NCI-H524 (cell line): ENCODE data around the gene CITED4.
"Not testable (repeated sequence)": the region's sequence is repeated elsewhere in the genome, so short reads cannot be mapped to it uniquely, and the experiment has no call there.

Experiments
- DNase-seq, 2 experiments: peaks; one replicate each; lab custom pipeline; 2025; lab: John Stamatoyannopoulos, UW

CITED4 gene, protein sequence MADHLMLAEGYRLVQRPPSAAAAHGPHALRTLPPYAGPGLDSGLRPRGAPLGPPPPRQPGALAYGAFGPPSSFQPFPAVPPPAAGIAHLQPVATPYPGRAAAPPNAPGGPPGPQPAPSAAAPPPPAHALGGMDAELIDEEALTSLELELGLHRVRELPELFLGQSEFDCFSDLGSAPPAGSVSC

DNA sequence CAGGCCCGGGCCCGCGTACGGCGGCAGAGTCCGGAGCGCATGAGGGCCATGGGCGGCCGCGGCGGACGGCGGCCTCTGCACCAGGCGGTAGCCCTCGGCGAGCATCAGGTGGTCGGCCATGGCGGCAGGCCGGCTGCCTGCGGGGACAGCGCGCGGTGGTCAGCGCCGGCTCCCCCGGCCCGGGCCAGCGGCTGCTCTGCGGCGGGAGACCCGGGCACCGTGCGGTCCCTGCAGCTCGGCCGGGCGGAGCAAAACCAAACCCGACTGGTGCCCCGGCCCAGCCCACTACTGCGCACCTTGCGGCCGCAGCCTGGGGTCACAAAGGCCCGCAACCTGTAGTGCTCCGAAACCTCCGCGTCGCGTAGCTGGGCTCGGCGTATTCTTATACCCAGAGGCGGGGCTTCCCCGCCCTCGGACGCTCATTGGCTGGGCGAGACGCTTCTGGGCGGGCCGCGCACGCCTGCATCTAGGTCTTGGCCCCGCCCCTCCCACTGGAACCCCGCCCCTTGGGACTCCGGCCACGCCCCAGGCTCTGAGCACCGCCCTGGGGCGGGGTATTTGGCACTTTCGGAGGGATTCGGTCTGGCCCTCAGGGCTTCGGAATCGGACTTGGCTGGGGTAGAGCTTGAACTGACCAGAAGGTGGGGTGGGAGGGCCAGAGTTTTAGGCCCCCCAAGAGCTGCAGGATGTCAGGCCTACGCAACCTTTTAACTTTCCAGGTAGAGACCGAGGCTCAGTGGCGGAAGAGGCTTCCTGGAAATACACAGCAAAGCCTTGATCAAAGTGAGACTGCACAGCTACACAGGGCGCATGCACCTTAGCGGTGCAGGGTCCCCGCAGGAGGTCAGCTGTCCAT is at the start of gene CITED4:
Gene CITED4, minus strand, starts transcription at position 356 of the 856 bp plus-strand sequence. Its CDS starts 236 bp downstream, at position 120.
- peak; percentile 72 to 92 for DNase-seq

DNA sequence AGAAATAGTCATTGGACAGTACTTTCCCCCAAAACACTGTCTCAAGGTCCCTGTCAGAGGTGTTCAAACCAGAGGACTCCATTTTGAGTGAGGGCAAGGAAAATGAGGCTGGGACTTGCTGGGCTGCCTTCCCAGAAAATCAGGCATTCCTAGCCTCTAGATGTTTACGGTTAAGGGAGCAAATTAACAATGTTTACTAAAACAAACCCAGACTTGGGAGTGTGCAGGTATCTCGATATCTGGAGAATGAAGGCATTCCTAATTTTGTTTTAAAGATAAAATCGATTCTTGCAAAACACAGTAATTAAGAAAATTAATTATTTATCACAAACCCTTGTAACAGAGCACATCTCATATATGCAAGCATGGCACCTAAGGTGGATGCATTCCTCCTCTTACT is 48.9 kb upstream of the CITED4 start:
- DNase-seq: no peak

DNA sequence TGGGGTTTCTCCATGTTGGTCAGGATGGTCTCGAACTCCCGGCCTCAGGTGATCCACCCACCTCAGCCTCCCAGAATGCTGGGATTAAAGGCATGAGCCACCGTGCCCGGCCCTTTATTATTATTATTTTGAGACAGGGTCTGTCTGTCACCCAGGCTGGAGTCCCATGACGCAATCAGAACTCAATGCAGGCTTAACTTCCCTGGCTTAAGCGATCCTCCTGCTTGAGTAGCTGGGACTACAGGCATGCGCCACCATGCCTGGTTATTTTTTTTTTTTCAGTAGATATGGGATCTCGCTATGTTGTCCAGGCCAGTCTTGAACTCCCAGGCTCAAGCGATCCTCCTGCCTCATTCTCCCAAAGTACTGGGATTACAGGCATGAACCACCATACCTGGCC is 47.1 kb upstream of the CITED4 start:
- no peak for DNase-seq

DNA sequence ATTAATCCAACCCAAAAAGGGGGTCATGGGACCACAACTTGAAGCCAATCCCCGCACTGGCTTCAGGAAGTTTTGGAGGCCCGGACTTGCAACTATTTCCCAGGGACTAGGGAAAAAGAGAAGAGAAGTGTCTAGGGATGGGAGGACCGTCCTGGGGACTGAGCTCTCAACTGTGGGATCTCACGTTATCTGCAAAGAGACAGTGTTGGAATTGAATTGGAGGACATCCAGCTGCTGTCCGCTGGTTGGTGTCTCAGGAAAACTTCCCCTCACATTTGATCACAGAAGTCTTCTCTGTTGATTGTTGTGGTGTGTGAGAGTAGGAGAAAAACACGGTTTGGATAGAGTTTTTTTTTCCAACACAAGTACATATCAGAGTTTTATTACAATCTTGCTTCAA is 46.2 kb upstream of the CITED4 start:
- DNase-seq: no peak

DNA sequence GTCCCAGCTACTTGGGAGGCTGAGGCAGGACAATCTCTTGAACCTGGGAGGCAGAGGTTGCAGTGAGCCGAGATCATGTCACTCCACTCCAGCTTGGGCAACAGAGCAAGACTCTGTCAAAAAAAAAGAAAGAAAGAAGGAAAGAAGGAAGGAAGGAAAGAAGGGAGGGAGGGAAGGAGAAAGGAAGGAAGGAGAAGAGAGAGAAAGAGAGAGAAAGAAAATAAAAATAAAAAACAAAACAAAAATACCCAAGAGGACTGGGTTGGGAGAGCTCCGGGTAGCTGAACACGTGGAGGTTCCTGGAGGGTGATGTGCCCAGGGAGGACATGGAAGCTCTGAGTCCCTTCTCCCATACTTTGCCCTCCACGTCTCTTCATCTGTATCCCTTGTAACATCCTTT is 45.7 kb upstream of the CITED4 start:
- DNase-seq: no peak

DNA sequence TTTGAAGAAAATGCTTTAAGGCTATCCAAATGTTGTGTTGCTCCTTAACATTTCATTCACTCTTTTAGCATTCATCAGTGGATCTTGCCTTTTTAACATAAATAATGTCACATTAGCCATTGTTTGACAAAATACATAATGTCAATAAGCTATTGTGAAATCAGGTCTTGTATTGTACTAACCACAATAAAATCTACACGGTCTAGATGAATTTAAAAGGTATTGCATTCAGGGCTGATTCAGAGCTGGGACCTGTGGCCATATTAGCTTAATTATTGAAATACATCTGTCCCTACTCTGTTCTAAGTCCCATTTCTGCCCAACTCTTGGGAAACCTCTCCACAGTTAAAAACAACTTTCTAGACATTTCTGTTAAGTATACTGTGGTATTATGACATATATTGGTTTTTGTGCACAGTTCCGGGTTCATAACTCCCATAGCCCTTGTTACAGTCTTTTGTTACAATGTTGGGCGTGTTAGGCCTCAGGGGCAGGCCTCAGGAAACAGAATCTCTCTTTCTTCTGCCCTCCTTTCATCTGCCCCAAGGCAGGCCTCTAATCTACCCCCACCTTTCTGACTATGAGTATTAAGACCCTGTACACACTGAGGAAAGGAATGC is 44.7 kb upstream of the CITED4 start:
- DNase-seq: no peak

DNA sequence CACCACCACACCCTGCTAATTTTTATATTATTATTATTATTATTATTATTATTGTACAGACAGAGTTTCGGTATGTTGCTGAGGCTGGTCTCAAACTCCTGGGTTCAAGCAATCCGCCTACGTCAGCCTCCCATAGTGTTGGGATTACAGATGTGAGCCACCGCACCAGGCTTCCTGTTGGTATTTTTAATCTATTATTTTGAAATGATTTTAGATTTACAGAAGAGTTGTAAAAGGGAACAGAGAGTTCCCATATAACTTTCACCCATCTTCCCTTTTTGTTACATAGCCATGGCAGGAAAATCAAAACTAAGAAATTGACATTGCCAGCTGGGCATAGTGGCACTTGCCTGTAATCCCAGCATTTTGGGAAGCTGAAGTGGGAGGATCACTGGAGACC is 42.9 kb upstream of the CITED4 start:
- no peak for DNase-seq

DNA sequence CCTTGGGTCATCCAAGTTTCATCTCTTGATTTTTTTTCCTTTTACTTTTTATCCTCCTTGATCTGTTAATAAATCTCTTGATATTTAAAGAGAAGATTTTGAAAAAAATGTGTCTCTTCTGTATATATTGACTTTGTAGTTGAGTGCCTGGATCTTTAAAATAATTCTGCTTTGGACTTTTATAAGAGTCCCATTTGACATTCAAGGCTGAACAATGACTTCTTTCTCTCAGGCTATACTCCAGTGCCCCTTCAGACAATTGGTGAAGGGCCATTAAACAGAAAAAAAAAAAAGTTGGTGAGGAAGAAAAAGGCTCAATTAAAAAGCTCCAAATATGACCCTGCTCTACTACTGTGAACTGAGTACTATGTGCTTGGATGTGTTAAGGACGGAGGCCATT is 40.9 kb upstream of the CITED4 start:
- no peak for DNase-seq

DNA sequence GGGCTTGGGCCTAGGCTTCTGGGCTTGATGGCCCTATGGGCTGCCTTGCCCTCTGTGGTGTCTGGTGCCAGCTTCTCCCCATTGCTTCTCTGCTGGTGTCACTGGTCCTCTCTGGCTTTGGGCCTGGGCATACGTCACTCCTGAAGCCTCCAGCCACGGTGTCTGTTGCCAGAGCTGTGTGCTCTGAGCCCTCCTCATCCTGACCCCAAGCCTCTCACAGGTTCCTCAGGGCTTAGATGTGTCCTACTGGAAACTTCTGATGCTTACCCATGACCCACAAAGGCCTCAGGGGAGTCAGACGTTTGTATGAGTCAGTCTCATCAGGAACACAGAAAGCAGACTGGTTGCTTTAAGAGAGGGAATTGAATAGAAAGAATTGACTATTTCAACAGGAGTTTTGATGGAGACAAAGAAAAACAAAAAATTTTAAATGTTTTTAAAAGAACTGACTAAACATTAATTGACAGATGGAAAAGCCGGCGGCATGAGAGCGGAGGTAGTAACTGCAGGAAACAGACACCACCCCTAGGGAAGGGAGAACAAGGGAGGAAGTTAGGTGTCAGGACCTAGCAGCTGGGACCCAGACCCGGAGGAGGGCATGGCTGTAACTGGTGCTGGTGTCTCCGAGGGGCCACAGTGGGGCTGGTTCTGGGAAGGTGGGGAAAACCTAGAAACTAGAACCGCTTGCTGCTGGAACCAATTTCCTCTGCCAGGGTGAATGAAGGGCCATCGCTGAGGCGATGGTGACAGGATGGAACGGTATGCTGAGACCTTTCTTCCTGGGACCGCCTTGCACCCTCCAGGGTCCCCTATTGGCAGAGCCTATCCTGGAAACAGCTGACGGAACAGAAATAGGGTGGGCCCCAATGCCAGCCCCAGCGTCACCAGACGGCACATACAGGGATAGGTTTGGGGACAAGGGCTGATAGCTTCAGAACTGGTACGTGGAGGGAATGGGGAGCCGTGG is 40.0 kb upstream of the CITED4 start:
- DNase-seq: no peak

DNA sequence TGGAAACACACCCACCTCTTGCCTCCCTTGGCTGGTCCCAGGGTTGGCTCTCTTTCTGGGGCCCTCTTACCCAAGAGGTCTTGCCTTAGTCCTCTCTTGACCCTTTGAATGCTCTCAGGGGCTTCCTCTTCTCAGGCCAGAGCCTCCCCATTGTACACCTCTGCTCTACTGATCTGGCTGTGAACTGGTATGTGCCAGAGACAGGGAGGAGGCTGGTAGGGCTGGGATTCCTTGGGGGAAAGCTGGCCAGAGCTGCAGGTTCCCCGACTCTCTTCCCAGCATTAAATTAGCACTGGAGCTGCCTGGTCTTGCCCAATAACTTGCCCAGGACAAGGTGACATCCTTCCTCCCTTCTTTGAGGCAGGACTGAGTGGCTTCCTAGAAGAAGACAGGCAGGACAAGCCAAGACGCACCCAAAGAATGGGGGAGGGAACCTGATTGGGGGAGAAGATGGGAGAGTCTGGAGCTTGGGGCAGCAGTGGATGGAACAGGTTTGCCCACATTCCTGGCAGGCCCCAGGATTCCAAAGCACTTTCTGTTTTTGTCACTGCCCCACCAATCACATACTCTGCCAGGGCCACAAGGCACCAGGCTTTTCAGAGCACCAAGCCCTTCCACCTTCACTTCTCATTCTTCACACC is 37.2 kb upstream of the CITED4 start:
- no peak for DNase-seq

DNA sequence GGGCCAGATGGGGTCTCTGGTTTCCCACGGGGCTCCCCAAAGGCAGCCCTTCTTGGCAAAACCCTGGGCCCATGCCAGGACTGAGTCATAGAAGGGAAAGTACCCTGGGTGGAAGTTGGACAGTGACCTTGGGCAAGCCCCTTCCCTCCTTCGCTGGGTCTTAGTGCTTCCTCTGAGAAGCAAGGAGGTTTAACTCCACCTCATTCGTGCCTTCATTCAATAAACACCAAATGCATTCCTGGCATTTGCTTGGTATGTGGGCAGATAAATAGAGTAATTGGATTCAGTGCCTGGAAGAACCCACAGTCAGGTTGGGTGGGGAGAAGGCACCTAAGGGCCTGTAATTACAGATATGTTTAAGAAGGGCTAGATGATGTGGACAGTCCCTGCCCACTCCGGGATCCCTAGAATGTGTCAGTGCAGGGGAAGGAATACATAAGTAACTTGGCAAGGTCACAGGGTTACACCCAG is 36.3 kb upstream of the CITED4 start:
- DNase-seq: no peak

DNA sequence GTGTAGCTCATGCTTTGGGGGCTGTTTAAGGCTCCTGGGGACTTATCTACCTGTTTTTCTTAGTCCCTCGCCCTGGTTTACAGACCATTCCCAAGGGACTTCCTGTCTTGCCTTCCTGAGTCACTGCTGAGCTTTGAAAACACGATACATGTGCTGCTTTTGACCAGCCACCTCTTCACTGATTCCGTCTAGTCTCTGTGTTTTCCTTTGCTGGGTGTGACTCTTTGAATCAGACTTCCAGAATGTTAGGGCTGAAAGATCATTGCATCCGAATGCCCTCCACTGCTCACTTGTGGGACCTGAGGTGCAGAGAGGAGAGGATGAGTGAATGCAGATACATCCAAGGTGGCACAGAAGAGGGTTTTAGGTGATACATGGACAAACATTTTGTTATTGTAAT is 35.4 kb upstream of the CITED4 start:
- no peak for DNase-seq

DNA sequence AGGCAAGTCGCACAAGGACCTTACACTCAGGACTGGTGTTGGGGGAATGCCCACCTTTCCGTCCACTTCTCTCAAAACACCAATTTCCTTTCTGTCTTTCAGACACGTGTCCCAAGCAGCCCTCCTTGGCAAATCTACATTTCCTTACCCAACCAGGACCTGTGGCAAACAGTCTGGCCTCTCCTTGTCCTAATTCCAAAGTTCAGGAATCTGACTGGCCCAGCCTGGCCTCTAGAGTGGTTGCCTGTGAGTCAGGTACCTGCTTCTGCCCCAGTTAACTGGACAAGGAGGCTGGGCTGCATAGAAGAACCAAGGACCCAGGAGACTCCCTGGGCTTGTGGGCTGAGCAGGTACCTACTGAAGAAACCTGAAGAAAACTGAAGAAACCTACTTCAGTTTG is 34.3 kb upstream of the CITED4 start:
- no peak for DNase-seq

DNA sequence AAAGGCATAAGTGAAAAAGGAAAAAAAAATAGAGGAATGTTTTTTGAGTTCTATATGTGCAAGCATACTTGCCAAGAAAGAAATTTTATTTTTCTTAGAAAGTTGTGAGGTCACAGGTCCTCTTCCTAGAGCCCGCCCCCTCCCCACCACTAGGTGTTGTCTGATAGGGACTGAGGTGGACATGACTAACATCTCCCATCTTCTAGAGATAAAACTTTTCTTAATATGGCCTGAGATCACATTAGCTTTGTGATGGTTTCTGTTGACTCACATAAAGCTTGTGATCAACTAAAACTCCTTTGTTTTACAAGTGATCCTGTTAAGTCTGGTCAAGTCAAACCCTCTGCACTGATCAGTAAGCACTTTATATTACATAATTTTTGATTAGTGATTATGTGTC is 33.4 kb upstream of the CITED4 start:
- no peak for DNase-seq

DNA sequence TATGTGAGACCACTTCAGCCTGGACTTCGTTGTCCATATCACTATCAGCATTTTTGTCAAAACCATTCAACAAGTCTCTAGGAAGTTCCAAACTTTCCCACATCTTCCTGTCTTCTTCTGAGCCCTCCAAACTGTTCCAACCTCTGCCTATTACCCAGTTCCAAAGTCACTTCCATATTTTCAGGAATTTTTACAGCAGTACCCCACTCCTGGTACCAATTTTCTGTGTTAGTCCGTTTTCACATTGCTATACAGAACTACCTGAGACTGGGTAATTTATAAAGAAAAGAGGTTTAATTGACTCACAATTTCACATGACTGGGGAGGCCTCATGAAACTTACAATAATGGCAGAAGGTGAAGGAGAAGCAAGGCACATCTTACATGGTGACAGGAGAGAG is 32.7 kb upstream of the CITED4 start:
- DNase-seq: not testable (repeated sequence)

DNA sequence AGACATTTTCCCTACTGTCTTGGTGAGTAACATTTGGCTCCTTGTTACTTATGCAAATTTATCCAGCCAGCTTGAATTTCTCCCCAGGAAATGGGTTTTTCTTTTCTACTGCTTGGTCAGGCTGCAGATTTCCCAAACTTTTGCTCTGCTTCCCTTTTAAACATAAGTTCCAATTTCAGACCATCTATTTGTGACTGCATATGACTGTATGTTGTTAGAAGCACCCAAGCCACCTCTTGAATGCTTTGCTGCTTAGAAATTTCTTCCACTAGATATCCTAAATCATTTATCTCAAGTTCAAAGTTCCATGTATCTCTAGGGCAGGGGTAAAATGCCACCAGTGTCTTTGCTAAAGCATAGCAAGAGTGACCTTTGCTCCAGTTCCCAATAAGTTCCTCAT is 32.3 kb upstream of the CITED4 start:
- no peak for DNase-seq

DNA sequence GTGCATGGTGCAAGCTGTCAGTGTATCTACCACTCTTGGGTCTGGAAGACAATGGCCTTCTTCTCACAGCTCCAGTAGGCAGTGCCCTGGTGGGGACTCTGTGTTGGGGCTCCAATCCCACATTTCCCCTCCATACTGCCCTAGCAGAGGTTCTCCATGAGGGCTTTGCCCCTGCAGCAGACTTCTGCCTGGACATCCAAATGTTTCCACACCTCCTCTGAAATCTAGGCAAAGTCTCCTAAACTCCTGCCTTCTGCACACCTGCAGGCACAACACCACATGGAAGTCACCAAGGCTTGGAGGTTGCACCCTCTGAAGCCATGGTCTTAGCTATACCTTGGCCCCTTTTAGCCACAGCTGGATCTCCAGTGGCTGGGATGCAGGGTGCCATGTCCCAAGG is 31.8 kb upstream of the CITED4 start:
- DNase-seq: no peak

DNA sequence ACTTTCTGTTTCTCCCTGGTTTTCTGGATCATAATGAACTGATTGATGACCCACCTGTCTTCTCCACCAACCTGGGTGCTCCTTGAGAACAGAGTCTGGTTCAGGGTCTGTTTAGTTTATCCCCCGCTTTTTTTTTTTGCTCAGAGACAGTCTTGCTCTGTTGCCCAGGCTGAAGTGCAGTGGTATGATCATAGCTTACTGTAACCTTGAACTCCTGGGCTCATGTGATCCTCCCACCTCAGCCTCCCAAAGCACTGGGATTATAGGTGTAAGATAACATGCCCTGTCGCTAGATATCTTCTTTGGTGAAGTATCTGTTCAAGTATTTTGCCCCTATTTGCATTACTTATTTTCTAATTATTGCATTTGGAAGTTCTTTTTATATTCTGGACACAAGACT is 30.2 kb upstream of the CITED4 start:
- no peak for DNase-seq

DNA sequence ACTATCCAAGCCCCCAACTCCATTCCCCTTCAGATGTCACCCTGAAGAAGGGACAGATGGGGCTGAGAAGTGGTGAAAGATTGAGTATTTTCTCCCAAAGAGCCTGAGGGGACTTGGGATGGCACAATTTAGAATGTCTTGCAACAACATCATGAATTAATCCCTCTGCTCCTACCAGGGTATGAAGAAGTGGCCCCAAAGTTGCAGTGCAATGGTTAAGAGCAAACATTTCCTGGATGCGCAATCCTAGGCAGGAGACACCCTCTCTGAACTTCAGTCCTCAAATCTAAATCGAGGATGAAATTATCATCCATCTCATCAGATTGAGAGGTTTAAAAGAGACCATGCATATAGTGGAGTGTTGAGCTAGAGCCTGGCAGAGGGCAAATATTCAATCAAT is 28.6 kb upstream of the CITED4 start:
- DNase-seq: no peak

DNA sequence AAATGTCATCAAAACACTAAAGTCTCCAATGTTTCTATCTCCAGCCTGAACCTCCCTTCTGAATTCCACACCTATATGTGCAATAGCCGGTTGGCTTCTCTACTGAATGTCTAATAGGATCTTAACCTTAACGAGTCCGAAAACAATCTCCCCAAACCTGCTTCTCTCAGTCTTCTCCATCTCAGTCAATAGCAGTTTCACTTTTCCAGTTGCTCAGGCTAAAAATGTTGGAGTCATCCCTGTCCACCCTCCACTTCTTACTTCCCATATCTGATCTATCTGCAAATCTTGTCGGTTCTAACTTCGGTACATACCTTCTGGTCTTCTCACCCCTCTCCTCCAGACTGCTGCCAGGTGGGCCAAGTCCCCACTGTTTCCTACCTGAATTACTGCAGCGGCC is 25.5 kb upstream of the CITED4 start:
- DNase-seq: no peak

DNA sequence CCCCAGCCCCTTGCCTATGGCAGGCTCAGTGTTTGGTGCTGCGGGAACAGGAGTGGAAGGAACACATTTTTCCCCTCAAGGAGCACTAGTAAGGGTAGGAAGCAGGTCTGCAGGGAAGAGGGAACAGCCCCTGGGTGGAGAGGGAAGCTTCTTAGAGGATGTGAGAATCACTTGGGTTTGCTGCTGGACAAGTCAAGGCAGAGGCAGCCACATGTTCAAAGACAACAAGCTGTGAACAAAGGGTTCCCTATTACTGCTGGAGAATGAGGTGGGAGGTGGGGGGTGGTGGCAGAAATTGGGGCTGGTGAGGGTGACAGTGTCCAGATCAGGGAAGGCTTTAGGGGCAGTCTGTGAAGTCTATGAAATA is 24.8 kb upstream of the CITED4 start:
- no peak for DNase-seq
